GM13977 (cell line): ENCODE results near the gene CCDC85A.

Experiments used
- DNase-seq: peaks from one replicate; pipeline ENCODE4 v3.0.0; 2012; ENCODE audit warnings: low spot score
- CTCF ChIP-seq: IDR thresholded peaks from 2 replicates; pipeline ENCODE4 v1.5.1; 2012; ENCODE audit warnings: mild to moderate bottlenecking, control low read depth; ENCODE audit not compliant: insufficient read depth; ENCODE audit errors: extremely low read depth, missing control alignments
- in situ Hi-C: fragments of 300-500 bp; cut with MboI; formaldehyde crosslinking; loops from one replicate; pipeline ENCODE4 v1.12.0; 2022; ENCODE audit warnings: low sequenced_read_pairs, low pct_unique_long_range_greater_than_20kb, mixed read lengths, inconsistent platforms; ENCODE audit not compliant: unreplicated experiment

Gene CCDC85A

GRCh38 chr2:56192664-56193305 lies 9.0 kb downstream of the CCDC85A start:
- DNase-seq = no peak
- no peak for TF ChIP-seq CTCF
- in situ Hi-C loops = loop anchor here (25.0 kb wide), 1 partner anchor 1320 kb away; no protein-coding TSS in a partner anchor

- TF ChIP-seq CTCF = no peak
- in situ Hi-C loops = loop anchor here (25.0 kb wide), 1 partner anchor 1317 kb away; no protein-coding TSS in a partner anchor
- no peak for DNase-seq
These were observed 11.8 kb downstream of the CCDC85A start for GRCh38 chr2:56195563-56195962.

GRCh38 chr2:56197816-56198215 lies 14.0 kb downstream of the CCDC85A start:
- TF ChIP-seq CTCF = no peak
- no peak for DNase-seq
- in situ Hi-C loops = loop anchor here (25.0 kb wide), 1 partner anchor 1314 kb away; no protein-coding TSS in a partner anchor

- TF ChIP-seq CTCF = no peak
- in situ Hi-C loops = loop anchor here (25.0 kb wide), 1 partner anchor 1313 kb away; no protein-coding TSS in a partner anchor
- DNase-seq = no peak
These were observed 15.1 kb downstream of the CCDC85A start for GRCh38 chr2:56198936-56199335.

- in situ Hi-C loops = loop anchor here (25.0 kb wide), 1 partner anchor 1313 kb away; no protein-coding TSS in a partner anchor
- TF ChIP-seq CTCF = no peak
- no peak for DNase-seq
These were observed 15.7 kb downstream of the CCDC85A start for GRCh38 chr2:56199492-56199891.

GRCh38 chr2:56202381-56203121 lies 18.8 kb downstream of the CCDC85A start:
- DNase-seq = no peak
- in situ Hi-C loops = no loop called here

More at GRCh38 chr2:56202381-56203121, 18.8 kb downstream of the CCDC85A start:
- no peak for TF ChIP-seq CTCF
